Activated T-helper 9 cell treated with anti-CD3 and anti-CD28 coated beads, Interleukin-2, amount 50 U/mL, for 16 hours (primary cell): ENCODE results near the gene PKD2L1.
"Not testable (repeated sequence)": the region's sequence is repeated elsewhere in the genome, so short reads cannot be mapped to it uniquely, and the experiment has no call there.

ENCODE experiments used
- DNase-seq: peaks from one replicate; pipeline ENCODE4 v3.0.0-alpha.2; 2020; ENCODE audit warnings: low read depth

The PKD2L1 gene

GRCh38 chr10:100286051-100287033 lies 43.7 kb downstream of the PKD2L1 start, which contains the start of gene BLOC1S2:
BLOC1S2 (minus strand) TSS chr10:100286680; CDS start chr10:100286659, 21 bp downstream.
- DNase-seq: peak; percentile 83

- DNase-seq: not testable (repeated sequence)
Observed at GRCh38 chr10:100285326-100285725, 44.7 kb downstream of the PKD2L1 start.

GRCh38 chr10:100282907-100283306 lies 47.1 kb downstream of the PKD2L1 start:
- no peak for DNase-seq

- not testable (repeated sequence) for DNase-seq
Observed at GRCh38 chr10:100276971-100277370, 53.1 kb downstream of the PKD2L1 start.

GRCh38 chr10:100267239-100268104 lies 62.6 kb downstream of the PKD2L1 start, which contains the start of gene CWF19L1:
CWF19L1 (minus strand) TSS chr10:100267638; CDS start chr10:100267593, 45 bp downstream.
- DNase-seq: peak; percentile 59

GRCh38 chr10:100265821-100266485 lies 64.1 kb downstream of the PKD2L1 start:
- DNase-seq: no peak

GRCh38 chr10:100254191-100254590 lies 75.8 kb downstream of the PKD2L1 start:
- DNase-seq: no peak

- DNase-seq: no peak
Observed at GRCh38 chr10:100253041-100253440, 77.0 kb downstream of the PKD2L1 start.

- no peak for DNase-seq
Observed at GRCh38 chr10:100248820-100249219, 81.2 kb downstream of the PKD2L1 start.

- no peak for DNase-seq
Observed at GRCh38 chr10:100245484-100246220, 84.4 kb downstream of the PKD2L1 start.

GRCh38 chr10:100239851-100240250 lies 90.2 kb downstream of the PKD2L1 start:
- DNase-seq: no peak

GRCh38 chr10:100238429-100238828 lies 91.6 kb downstream of the PKD2L1 start:
- DNase-seq: no peak
